Measurements from ENCODE around the gene TMEM38B. TPM values are rescaled to one million over a fixed set of nuclear protein-coding genes. Genes with fewer than 3 reads are reported as not detected.

Gene TMEM38B
- total RNA-seq, 1 donor from 2014 or later, result 9.3 TPM

GRCh38 chr9:105708405-105708804, 14.1 kb downstream of the TMEM38B start:
- no peaks in the 10 kb centered on the region for H3K9me3 Mint-ChIP-seq (ENCODE audit: unreplicated experiment)

GRCh38 chr9:105710638-105711037, 16.3 kb downstream of the TMEM38B start:
- H3K79me2 ChIP-seq (ENCODE audit: insufficient read depth, low read length), result no peaks in the 10 kb centered on the region
- no peak overlapping the region for H3K9ac ChIP-seq (ENCODE audit: low read length)
- H3K4me1 Mint-ChIP-seq (ENCODE audit: low read depth, unreplicated experiment), result no peaks in the 10 kb centered on the region
- no peaks in the 10 kb centered on the region for H3K36me3 Mint-ChIP-seq (ENCODE audit: low read depth, unreplicated experiment)
- no peak overlapping the region for H3K27ac Mint-ChIP-seq (ENCODE audit: unreplicated experiment)
- H3K36me3 ChIP-seq (ENCODE audit: insufficient read depth, low read length), result no peaks in the 10 kb centered on the region
- FAIRE-seq, result no peak
- no peak overlapping the region for H3K4me3 ChIP-seq (ENCODE audit: insufficient read depth, low read depth, low read length)
- H3K4me2 ChIP-seq (ENCODE audit: low read length), result no peak overlapping the region
- no peak for DNase-seq (ENCODE audit: low read depth)
- no peaks in the 10 kb centered on the region for H4K20me1 ChIP-seq (ENCODE audit: insufficient read depth, low read length)
- no peak overlapping the region for H3K4me3 Mint-ChIP-seq (ENCODE audit: unreplicated experiment)
- no peak overlapping the region for H2AFZ ChIP-seq (ENCODE audit: low read depth, low read length)
- TF ChIP-seq, protein P1, sequence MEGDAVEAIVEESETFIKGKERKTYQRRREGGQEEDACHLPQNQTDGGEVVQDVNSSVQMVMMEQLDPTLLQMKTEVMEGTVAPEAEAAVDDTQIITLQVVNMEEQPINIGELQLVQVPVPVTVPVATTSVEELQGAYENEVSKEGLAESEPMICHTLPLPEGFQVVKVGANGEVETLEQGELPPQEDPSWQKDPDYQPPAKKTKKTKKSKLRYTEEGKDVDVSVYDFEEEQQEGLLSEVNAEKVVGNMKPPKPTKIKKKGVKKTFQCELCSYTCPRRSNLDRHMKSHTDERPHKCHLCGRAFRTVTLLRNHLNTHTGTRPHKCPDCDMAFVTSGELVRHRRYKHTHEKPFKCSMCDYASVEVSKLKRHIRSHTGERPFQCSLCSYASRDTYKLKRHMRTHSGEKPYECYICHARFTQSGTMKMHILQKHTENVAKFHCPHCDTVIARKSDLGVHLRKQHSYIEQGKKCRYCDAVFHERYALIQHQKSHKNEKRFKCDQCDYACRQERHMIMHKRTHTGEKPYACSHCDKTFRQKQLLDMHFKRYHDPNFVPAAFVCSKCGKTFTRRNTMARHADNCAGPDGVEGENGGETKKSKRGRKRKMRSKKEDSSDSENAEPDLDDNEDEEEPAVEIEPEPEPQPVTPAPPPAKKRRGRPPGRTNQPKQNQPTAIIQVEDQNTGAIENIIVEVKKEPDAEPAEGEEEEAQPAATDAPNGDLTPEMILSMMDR (IDR thresholded peaks at IDR 0.05; ENCODE audit: insufficient read depth, low read depth, low read length), result no peak
- no peak for TF ChIP-seq EZH2 (IDR thresholded peaks at IDR 0.05; ENCODE audit: insufficient read depth, low read length)
- H3K27me3 Mint-ChIP-seq (ENCODE audit: low read depth, unreplicated experiment), result no peaks in the 10 kb centered on the region
- no peaks in the 10 kb centered on the region for H3K27me3 ChIP-seq (ENCODE audit: insufficient read depth, low read length)
- peaks cover 4% of the 10 kb centered on the region for H3K9me3 Mint-ChIP-seq (ENCODE audit: unreplicated experiment)
- H3K9me3 ChIP-seq (ENCODE audit: insufficient read depth, low read depth, low read length), result no peaks in the 10 kb centered on the region
- H3K27ac ChIP-seq (ENCODE audit: low read depth, low read length), result no peak overlapping the region
- H3K4me1 ChIP-seq (ENCODE audit: insufficient read depth, low read length), result no peaks in the 10 kb centered on the region

More at GRCh38 chr9:105708405-105708804, 14.1 kb downstream of the TMEM38B start:
- Histone ChIP-seq H4K20me1 (ENCODE audit: insufficient read depth, low read length) (no peaks in the 10 kb centered on the region), H3K79me2 (ENCODE audit: insufficient read depth, low read length) (no peaks in the 10 kb centered on the region), H3K27me3 (ENCODE audit: insufficient read depth, low read length) (no peaks in the 10 kb centered on the region), H3K4me1 (ENCODE audit: insufficient read depth, low read length) (no peaks in the 10 kb centered on the region), H3K27ac (ENCODE audit: low read depth, low read length) (no peak overlapping the region), H3K9ac (ENCODE audit: low read length) (no peak overlapping the region), H3K4me2 (ENCODE audit: low read length) (no peak overlapping the region), H3K9me3 (ENCODE audit: insufficient read depth, low read depth, low read length) (no peaks in the 10 kb centered on the region), H3K36me3 (ENCODE audit: insufficient read depth, low read length) (no peaks in the 10 kb centered on the region), H3K4me3 (ENCODE audit: insufficient read depth, low read depth, low read length) (no peak overlapping the region), H2AFZ (ENCODE audit: low read depth, low read length) (no peak overlapping the region)
- TF ChIP-seq, protein P1 (IDR thresholded peaks at IDR 0.05; ENCODE audit: insufficient read depth, low read depth, low read length), result no peak
- TF ChIP-seq EZH2 (IDR thresholded peaks at IDR 0.05; ENCODE audit: insufficient read depth, low read length), result no peak
- DNase-seq (ENCODE audit: low read depth) (no peak), FAIRE-seq (no peak)
- no peak overlapping the region for H3K27ac Mint-ChIP-seq (ENCODE audit: unreplicated experiment)
- H3K4me1 Mint-ChIP-seq (ENCODE audit: low read depth, unreplicated experiment), result no peaks in the 10 kb centered on the region
- no peaks in the 10 kb centered on the region for H3K27me3 Mint-ChIP-seq (ENCODE audit: low read depth, unreplicated experiment)
- no peaks in the 10 kb centered on the region for H3K36me3 Mint-ChIP-seq (ENCODE audit: low read depth, unreplicated experiment)
- H3K4me3 Mint-ChIP-seq (ENCODE audit: unreplicated experiment), result no peak overlapping the region

DNA sequence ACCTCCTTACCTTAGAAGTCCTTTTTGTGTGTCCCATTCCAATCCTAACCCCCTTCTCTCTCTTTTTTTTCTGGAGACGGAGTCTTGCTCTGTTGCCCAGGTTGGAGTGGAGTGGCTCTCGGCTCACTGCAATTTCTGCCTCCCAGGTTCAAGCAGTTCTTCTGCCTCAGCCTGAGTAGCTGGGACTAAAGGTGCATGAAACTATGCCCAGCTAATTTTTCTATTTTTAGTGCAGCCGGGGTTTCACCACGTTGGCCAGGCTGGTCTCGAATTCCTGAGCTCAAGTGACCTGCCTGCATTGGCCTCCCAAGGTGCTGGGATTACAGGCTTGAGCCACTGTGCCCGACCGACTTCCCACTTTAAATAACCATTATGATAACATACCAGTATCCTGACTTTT, 17.5 kb downstream of the TMEM38B start:
- Histone ChIP-seq H3K27ac (ENCODE audit: low read depth, low read length) (no peak overlapping the region), H3K9ac (ENCODE audit: low read length) (no peak overlapping the region), H3K27me3 (ENCODE audit: insufficient read depth, low read length) (no peaks in the 10 kb centered on the region), H3K79me2 (ENCODE audit: insufficient read depth, low read length) (no peaks in the 10 kb centered on the region), H3K4me3 (ENCODE audit: insufficient read depth, low read depth, low read length) (no peak overlapping the region), H3K9me3 (ENCODE audit: insufficient read depth, low read depth, low read length) (no peaks in the 10 kb centered on the region), H2AFZ (ENCODE audit: low read depth, low read length) (no peak overlapping the region), H3K4me2 (ENCODE audit: low read length) (no peak overlapping the region), H3K4me1 (ENCODE audit: insufficient read depth, low read length) (no peaks in the 10 kb centered on the region), H3K36me3 (ENCODE audit: insufficient read depth, low read length) (no peaks in the 10 kb centered on the region), H4K20me1 (ENCODE audit: insufficient read depth, low read length) (no peaks in the 10 kb centered on the region)
- H3K27ac Mint-ChIP-seq (ENCODE audit: unreplicated experiment), result no peak overlapping the region
- FAIRE-seq (no peak), DNase-seq (ENCODE audit: low read depth) (no peak)
- TF ChIP-seq EZH2 (IDR thresholded peaks at IDR 0.05; ENCODE audit: insufficient read depth, low read length), result no peak
- H3K27me3 Mint-ChIP-seq (ENCODE audit: low read depth, unreplicated experiment), result no peaks in the 10 kb centered on the region
- H3K9me3 Mint-ChIP-seq (ENCODE audit: unreplicated experiment), result peaks cover 5% of the 10 kb centered on the region
- H3K36me3 Mint-ChIP-seq (ENCODE audit: low read depth, unreplicated experiment), result no peaks in the 10 kb centered on the region
- no peaks in the 10 kb centered on the region for H3K4me1 Mint-ChIP-seq (ENCODE audit: low read depth, unreplicated experiment)
- H3K4me3 Mint-ChIP-seq (ENCODE audit: unreplicated experiment), result no peak overlapping the region
